ENCODE measurements around the gene DENND2D. TPM values are rescaled to one million over a fixed set of nuclear protein-coding genes. Genes with fewer than 3 reads are reported as not detected.

The DENND2D gene
- total and polyA plus RNA-seq, 10 of the 15 experiments (the other 5 are each of a cell fraction or from before 2014, with no cell fraction given), result 149 to 375 (median 172) TPM

GRCh38 chr1:111204201-111204982 is 3.9 kb upstream of the DENND2D start (continued):
- peak; percentile 56 to 75; a peak in 3 of 4 replicates for TF ChIP-seq BHLHE40 (IDR thresholded peaks at IDR 0.05; ENCODE audit: borderline replicate concordance in 1 of 2, low read depth in 2 of 2, low read length in 1 of 2)
- no peak for TF ChIP-seq JUNB (IDR thresholded peaks at IDR 0.05)
- TF ChIP-seq SMAD1 (IDR thresholded peaks at IDR 0.05; ENCODE audit: low read depth, partially characterized antibody), result no peak

DNA sequence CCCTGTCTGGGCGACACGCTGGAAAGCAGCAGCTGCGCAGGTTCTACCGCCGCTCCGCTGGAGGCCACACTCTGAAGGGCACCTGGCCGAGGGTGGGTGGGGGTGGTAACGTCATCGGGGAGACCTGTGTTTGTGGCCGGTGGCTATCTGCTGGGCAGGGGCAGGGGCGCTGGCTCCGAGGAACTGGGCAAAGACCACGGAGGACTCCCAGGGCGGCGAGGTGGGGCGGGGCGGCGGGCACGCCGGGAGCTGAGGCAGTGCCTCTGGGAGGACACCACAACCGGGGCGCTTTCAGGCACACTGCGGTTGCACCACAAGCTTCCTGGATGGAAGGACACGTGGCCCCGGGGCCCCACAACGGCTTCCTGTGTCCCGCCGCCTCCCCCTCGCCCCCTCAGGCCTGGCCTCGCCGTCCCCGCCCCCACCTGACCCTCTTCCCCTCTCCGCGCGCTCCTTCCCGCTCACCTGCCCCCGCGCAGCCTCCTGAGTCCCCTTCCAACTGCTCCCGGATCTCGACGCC is 3.3 kb upstream of the DENND2D start:
- H3K36me3 ChIP-seq (ENCODE audit: control insufficient read depth in 2 of 2, insufficient read depth in 2 of 2, low read length in 1 of 2), result no peaks in the 10 kb centered on the region
- ChIA-PET POLR2A (interaction anchor here (1.4 to 2.1 kb wide), 3 partner anchors 10 to 16 kb away, joined by 7 to 27 read pairs (median 20); no protein-coding TSS in a partner anchor), RAD21 (ENCODE audit: unreplicated experiment) (interaction anchor here (0.7 to 15.0 kb wide), 5 partner anchors 9 to 329 kb away, joined by 3 to 542 read pairs (median 3); no protein-coding TSS in a partner anchor), CTCF (interaction anchor here (0.6 to 14.9 kb wide), 3 partner anchors 14 to 173 kb away, joined by 3 to 239 read pairs (median 4); no protein-coding TSS in a partner anchor), SMC1A (ENCODE audit: uncharacterized antibody, unreplicated experiment) (interaction anchor here (0.8 to 2.1 kb wide), 4 partner anchors 9 to 63 kb away, joined by 3 to 24 read pairs (median 11); no protein-coding TSS in a partner anchor)
- no peak for FAIRE-seq
- peak overlapping the region; percentile 99 for H3K4me2 ChIP-seq (ENCODE audit: control insufficient read depth, insufficient read depth)
- intact Hi-C loops (cut with micrococcal nuclease; ENCODE audit: unreplicated experiment) (loop anchor here (1.0 to 5.0 kb wide), 5 partner anchors 13 to 414 kb away; partner anchors contain the start of genes CD53 and RAP1A), in situ Hi-C loops (cut with MboI) (no loop called here)
- peak; percentile 57 for ATAC-seq
- WGBS (ENCODE audit: insufficient coverage, insufficient replicate concordance, low lambda C conversion rate, missing lambda C conversion rate), result under 1% methylated on average over 23 of the region's 41 CpGs
- DNase-seq (ENCODE audit: low read depth, low spot score), result peak; percentile 77
- H3K4me1 ChIP-seq (ENCODE audit: control insufficient read depth, insufficient read depth, low read length), result peaks cover 39% of the 10 kb centered on the region
- no peaks in the 10 kb centered on the region for H3K27me3 ChIP-seq (replicated peaks in 1 of 2; ENCODE audit: control insufficient read depth in 2 of 2, insufficient read depth in 2 of 2, low read length in 1 of 2)
- H3K4me3 ChIP-seq, result peak overlapping the region; percentile 87
- H4K20me1 ChIP-seq (ENCODE audit: control insufficient read depth, insufficient read depth), result no peaks in the 10 kb centered on the region
- peak overlapping the region; percentile 93 for H3K9ac ChIP-seq (ENCODE audit: control insufficient read depth, insufficient read depth, low read length)
- BruUV-seq (replicated peaks), result no TSS peak
- no peak overlapping the region for H2AFZ ChIP-seq (ENCODE audit: control insufficient read depth, low read depth, low read length)
- H3K27ac ChIP-seq (ENCODE audit: control insufficient read depth, insufficient read depth), result peak overlapping the region; percentile 92
- H3K9me3 ChIP-seq (replicated peaks; ENCODE audit: control insufficient read depth, insufficient read depth, low read length), result no peaks in the 10 kb centered on the region
- H3K79me2 ChIP-seq (ENCODE audit: control insufficient read depth, insufficient read depth, low read length), result peaks cover 59% of the 10 kb centered on the region
- TF ChIP-seq, protein P1, sequence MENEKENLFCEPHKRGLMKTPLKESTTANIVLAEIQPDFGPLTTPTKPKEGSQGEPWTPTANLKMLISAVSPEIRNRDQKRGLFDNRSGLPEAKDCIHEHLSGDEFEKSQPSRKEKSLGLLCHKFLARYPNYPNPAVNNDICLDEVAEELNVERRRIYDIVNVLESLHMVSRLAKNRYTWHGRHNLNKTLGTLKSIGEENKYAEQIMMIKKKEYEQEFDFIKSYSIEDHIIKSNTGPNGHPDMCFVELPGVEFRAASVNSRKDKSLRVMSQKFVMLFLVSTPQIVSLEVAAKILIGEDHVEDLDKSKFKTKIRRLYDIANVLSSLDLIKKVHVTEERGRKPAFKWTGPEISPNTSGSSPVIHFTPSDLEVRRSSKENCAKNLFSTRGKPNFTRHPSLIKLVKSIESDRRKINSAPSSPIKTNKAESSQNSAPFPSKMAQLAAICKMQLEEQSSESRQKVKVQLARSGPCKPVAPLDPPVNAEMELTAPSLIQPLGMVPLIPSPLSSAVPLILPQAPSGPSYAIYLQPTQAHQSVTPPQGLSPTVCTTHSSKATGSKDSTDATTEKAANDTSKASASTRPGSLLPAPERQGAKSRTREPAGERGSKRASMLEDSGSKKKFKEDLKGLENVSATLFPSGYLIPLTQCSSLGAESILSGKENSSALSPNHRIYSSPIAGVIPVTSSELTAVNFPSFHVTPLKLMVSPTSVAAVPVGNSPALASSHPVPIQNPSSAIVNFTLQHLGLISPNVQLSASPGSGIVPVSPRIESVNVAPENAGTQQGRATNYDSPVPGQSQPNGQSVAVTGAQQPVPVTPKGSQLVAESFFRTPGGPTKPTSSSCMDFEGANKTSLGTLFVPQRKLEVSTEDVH (IDR thresholded peaks at IDR 0.05; ENCODE audit: low read depth, partially characterized antibody), result no peak
- no peak for TF ChIP-seq NR2F1 (conservative IDR thresholded peaks at IDR 0.05)
- no peak for TF ChIP-seq BCLAF1 (IDR thresholded peaks at IDR 0.05)
- TF ChIP-seq, protein P2, sequence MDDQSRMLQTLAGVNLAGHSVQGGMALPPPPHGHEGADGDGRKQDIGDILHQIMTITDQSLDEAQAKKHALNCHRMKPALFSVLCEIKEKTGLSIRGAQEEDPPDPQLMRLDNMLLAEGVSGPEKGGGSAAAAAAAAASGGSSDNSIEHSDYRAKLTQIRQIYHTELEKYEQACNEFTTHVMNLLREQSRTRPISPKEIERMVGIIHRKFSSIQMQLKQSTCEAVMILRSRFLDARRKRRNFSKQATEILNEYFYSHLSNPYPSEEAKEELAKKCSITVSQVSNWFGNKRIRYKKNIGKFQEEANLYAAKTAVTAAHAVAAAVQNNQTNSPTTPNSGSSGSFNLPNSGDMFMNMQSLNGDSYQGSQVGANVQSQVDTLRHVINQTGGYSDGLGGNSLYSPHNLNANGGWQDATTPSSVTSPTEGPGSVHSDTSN (IDR thresholded peaks at IDR 0.05; ENCODE audit: insufficient replicate concordance, low read depth, low read length), result peak; percentile 3
- TF ChIP-seq BCL3 (IDR thresholded peaks at IDR 0.05; ENCODE audit: borderline replicate concordance, insufficient read depth, low read depth, low read length, poor library complexity, severe bottlenecking), result peak; percentile 97
